HG03066 (cell line): Measurements from ENCODE around the gene MINDY4.

Source experiments
- ATAC-seq: cut with Tn5 transposase; IDR thresholded peaks from one replicate; pipeline ENCODE4 v1.9.1; 2021; ENCODE audit warnings: low read depth; ENCODE audit not compliant: unreplicated experiment

Gene MINDY4

GRCh38 chr7:30894866-30895605 is 123.8 kb downstream of the MINDY4 start:
- ATAC-seq, result no peak

- no peak for ATAC-seq
Observed at GRCh38 chr7:30896036-30896435, 124.8 kb downstream of the MINDY4 start.

DNA sequence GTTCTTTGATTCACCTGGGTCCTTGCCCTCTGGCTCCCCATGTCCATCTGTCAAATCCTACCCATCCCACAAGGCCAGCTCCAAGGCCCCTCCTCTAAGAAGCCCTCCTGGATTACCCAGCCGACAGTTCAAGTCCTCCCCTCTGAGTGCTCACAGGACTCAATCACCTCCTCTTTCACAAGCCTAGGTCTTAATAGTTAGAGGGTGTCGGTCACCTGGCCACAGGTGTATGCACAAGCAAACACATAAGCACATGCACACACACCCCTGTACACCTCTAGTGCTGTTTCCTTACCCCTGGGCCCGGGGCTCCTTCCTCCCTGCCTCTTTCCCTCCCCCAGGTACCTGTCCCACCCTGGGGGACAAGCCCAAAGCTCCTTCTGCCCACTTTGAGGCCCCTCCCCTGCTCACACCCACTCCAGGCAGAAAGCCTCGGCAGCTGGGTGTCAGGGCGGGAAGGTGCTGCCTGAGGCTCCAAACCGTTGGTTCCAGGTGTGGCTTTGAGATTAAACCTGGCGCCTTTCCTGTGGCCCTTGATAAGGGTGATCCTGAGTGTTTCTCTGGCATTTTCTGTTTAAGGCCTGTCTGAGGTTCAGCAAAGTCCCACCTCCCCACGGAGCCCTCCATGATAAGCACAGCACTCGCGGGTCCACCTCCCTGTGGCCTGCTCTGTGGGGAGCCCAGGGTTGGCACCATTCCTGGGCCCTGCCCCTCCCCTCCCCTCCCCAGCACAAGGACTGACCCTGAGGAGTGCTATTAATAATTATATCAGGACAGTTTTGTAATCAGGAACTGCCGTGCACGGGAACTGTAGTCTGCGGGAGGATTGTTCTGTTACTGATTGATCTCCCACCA is 125.8 kb downstream of the MINDY4 start:
- ATAC-seq, result no peak

DNA sequence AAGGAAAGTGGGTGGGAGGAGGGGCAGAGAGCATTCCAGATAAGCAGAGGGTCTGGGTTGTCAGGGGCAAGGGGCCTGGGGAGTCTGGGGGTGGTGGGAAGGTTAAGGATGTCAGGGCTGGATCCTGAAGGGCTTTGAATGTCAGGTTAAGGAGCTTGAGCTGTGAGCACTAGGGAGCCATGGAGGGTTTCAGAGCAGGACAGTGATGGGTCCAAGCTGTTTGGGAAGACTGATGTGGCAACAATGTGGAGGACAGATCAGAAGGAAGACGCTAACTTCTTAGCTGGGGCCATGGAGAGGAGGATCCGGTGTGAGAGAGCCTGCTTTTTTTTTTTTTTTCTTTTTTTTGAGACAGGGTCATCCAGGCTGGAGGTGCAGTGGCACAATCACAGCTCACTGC is 126.6 kb downstream of the MINDY4 start:
- ATAC-seq, result no peak

DNA sequence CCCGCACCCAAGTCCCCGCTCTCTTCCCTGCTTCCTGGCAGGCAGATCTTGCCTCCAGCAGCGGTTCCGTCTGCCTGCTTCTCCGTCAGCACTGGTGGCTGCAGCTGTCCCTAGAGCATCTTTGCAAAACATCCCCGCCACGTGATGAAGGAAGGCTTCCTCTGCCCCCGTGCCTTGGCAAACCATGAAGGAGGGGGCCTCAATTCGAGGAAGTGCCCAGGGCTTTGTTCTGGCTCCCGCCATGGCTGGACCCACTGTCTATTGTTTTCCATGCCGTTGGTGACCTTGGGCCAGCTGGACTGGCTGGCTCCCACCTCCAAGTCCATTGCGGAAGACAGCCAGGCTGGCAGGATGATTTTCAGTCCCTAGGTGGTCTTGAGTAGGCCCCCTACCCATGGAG is 127.2 kb downstream of the MINDY4 start:
- no peak for ATAC-seq

DNA sequence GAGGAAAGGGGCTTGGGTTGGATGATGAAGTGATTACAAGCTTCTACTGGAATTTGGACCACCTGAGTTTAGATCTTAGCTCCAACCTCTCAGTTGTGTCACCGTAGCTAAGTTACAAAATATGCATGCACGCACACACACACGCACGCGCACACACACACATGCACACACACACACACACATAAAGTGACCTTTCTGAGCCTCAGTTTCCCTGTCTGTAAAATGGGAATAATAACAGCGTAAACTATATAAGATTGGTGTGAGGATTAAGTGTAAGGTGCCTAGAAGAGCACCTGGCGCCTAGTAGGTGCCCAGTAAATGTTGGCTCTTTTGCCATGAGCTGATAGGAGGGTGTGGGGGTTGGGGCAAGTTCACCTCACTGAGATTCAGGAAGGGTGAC is 127.8 kb downstream of the MINDY4 start:
- ATAC-seq, result no peak

DNA sequence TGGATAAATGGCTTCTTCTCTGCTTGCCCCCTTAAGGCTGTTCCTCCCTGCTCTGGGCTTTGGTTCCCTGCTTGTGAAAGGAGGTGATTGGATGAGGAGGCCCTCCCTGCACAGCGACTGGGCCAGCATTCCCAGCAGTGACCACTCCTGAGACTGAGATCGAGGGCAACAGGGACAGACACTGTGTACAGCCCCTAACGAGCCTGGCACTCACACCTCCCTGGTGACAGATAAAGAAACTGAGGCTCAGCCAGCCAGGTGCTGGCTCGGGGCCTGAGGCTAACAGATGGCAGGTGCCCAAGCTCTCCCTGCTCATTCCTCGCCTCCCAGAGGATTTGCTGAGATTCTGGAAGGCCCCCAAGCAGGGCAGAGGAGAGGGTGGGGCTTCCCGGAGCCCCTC is 128.4 kb downstream of the MINDY4 start:
- no peak for ATAC-seq

GRCh38 chr7:30900053-30900452 is 128.8 kb downstream of the MINDY4 start:
- ATAC-seq, result no peak

- no peak for ATAC-seq
Observed at GRCh38 chr7:30900803-30901362, 129.7 kb downstream of the MINDY4 start.

DNA sequence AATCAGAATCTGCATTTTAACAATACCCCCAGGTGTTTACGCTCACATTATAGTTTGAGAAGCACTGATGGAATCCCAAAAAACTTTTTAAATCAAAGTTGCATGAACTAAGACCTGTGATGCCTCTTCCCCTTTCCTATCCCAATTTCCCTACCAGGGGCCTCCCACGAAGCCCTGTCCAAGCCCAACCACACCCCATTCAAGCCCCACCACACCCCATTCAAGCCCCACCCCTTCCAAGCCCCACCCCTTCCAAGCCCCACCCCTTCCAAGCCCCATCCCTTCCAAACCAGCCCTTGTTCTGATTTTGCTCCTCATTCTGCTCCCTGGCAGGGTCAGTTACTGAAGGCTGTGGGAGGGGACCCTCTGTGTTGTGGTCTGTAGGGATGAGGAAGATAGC is 130.6 kb downstream of the MINDY4 start:
- no peak for ATAC-seq

DNA sequence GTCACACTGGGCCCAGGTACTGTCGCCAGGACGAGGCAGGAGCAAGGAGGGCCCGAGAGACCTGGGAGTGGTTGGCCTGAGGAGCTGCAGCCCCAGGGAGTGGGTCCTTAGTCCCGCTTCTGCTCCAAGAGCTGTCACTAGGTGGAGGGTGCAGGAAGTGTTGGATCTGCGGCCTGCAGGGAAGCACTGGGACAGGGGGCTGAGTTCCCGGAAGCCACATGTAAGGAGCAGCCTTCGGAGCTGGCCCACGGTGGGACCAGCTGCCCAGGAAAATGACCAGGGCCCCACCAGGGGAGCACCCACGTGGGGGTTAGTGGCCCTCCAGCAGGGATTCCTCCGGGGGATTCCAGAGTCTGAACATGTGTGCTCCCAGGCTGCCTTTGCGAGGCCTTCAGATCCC is 131.2 kb downstream of the MINDY4 start:
- no peak for ATAC-seq

DNA sequence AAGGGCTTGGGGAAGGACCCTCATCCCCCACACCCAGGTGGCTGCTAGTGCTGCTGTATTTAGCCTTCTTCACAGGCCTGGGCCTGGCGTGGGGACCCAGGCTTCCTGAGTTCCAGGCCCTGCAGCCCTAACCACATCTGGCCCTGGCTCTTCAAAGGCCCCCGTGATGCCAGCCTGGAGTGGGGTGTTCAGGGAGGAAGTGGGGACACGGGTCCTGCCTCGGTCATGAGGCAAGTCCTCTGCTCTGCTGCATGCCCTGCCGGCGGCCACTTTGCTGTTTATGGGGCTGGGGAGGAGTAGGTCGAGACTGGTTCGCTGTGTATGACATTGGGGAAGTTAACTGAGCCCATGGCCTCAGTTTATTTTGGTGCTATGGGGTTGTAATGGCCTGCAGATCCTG is 131.9 kb downstream of the MINDY4 start:
- no peak for ATAC-seq

DNA sequence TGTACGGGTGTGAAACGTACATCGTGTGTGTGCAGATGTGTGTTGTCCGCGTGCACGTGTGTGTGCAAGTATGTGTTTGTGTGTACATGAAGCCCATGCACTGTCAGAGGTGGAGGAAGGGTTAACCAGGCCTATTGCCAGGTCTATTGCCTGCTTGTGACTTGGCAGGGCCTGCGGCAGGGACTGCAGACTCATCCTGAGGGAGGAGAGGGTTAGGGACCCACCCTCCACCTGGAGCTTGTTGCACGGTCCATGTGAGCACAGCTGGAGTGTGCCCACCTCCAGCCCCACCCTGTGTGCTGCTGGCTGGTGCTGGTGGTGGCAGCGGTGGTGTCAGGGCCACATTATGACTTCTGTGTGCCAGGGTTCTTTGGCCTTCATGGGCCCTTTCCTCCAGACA is 133.3 kb downstream of the MINDY4 start:
- no peak for ATAC-seq

GRCh38 chr7:30905078-30906012 is 134.1 kb downstream of the MINDY4 start:
- no peak for ATAC-seq

DNA sequence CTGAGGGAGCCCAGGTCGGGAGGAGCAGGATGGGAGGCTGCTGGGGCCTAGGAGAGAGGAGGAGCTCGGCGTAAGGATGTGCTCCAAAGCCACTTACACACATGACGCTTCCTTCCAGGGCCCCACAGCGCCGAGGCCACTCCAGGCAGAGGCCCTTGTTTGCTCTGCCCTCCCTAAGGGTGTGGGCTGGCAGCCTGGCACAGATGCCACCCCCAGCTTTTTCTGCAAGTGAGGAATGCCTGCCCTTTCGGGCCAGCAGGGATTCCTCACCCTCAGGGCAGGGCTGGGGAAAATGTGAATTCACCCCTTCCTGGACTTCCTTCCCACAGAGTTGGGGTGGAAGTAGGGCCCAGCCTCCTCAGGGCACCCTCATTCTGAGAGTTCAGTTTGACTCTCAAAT is 134.8 kb downstream of the MINDY4 start:
- no peak for ATAC-seq

- no peak for ATAC-seq
Observed at GRCh38 chr7:30906515-30907240, 135.5 kb downstream of the MINDY4 start.

DNA sequence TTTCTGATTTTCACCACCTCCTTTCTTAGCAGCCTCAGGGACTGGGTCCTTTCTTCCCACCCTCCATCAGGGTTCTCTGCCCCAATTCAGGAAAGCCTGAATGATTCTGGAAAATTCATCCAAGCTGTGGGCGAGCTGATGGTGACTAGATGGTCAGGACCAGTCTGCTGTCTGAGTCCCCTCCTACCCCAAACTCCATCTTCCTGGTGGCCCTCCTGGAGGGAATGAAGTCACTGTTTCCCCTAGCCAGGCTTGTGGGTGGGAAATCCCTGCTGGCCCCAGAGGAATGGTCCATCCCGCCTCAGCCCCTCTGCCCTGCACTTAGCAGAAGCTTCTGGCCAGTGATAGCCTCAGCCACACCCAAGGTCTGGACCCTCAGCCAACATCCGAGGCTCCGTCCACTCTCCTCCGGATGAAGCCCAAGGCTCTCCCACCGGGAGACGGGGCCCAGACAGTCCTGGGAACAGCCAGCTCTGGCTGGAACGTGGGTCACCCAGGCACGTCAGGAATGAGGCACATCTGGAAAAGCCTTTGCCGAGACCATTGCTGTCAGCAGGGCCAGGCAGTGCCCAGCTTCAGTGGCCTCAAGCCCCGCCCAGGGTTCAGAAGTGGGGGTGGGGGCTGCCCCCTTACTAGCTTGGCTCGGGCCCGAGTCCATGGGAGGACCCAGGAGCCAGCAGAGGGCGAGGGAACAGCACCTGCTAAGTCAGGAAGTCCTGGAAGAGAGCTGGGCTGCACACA is 136.5 kb downstream of the MINDY4 start:
- no peak for ATAC-seq

DNA sequence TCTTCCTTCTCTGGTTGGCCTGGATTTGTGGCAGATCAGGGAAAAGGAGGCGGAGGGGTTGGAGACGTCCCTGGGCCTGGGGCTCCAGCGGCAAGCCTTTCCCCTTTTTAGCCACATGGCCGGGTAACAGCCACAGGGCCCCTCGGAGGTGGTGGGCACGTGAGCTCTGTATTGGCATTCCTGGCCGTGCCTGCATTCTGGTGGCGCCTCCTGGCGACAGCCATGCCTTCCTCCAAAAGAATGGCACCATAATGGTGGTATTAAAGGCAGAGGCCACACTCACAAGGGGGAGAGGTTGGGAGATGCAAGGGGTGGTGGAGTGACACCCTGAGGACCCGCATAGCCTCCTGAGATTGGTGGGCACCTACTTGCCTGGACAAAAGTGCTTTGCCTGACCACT is 137.5 kb downstream of the MINDY4 start:
- ATAC-seq, result no peak

DNA sequence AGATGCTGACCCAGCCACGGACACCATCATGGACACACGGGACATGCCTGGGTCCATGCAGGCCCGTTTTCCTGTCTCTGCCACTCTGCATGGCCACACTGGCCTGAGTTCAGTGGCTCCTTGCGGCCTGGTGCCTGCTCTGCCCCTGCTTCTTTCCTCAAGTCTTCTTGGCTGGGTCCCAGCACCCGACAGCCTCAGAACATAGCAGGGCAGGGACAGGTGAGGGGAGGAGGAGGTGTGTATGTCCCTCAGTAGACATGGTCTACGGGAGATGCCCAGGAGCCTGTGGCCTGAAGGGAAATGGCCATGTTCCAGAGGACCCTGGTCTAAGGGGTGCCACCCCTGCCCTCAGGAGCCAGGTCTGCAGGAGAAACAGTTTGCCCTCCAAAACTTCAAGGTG is 138.2 kb downstream of the MINDY4 start:
- no peak for ATAC-seq
